ENCODE measurements around the gene KCNMA1. TPM values are rescaled to one million over a fixed set of nuclear protein-coding genes. Genes with fewer than 3 reads are reported as not detected.

The KCNMA1 gene
- total RNA-seq, 1 donor from 2014 or later, result 0.21 TPM

GRCh38 chr10:77034240-77034639 lies 603.4 kb downstream of the KCNMA1 start:
- Mint-ChIP-seq H3K27me3 (ENCODE audit: low read depth) (peaks cover 15% of the 10 kb centered on the region), H3K27ac (no peak overlapping the region), H3K4me1 (ENCODE audit: low read depth) (no peaks in the 10 kb centered on the region), H3K36me3 (ENCODE audit: low read depth) (no peaks in the 10 kb centered on the region), H3K4me3 (ENCODE audit: low read depth) (no peak overlapping the region), H3K9me3 (no peaks in the 10 kb centered on the region)
- intact Hi-C loops (cut with micrococcal nuclease), result no loop called here
- no peak for DNase-seq (ENCODE audit: low spot score)

DNA sequence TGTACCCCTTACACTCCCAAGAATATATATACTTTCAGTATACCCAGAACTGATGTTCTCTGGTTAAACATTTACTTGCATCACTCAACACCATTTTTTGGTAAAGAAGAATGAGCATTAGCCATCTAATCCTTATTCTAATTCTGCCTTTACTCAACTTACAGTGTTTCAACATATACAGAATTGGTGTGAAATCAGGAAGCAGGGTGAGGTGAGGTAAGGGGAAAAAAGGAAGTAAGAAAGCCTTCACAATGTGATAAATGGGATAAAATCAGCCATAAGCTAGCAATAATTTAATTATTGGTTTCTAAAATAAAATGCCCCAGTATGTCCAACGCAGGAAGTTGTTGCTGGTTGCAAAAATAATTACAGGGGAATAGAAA lies 605.4 kb downstream of the KCNMA1 start:
- Mint-ChIP-seq H3K4me3 (ENCODE audit: low read depth) (no peak overlapping the region), H3K36me3 (ENCODE audit: low read depth) (no peaks in the 10 kb centered on the region), H3K4me1 (ENCODE audit: low read depth) (no peaks in the 10 kb centered on the region), H3K27me3 (ENCODE audit: low read depth) (peaks cover 21% of the 10 kb centered on the region), H3K9me3 (no peaks in the 10 kb centered on the region), H3K27ac (no peak overlapping the region)
- intact Hi-C loops (cut with micrococcal nuclease), result no loop called here
- DNase-seq (ENCODE audit: low spot score), result no peak

GRCh38 chr10:77031531-77032187 lies 605.9 kb downstream of the KCNMA1 start:
- intact Hi-C loops (cut with micrococcal nuclease), result no loop called here
- H3K36me3 Mint-ChIP-seq (ENCODE audit: low read depth), result no peaks in the 10 kb centered on the region
- no peaks in the 10 kb centered on the region for H3K9me3 Mint-ChIP-seq
- no peak for DNase-seq (ENCODE audit: low spot score)
- H3K4me3 Mint-ChIP-seq (ENCODE audit: low read depth), result no peak overlapping the region
- H3K27me3 Mint-ChIP-seq (ENCODE audit: low read depth), result peaks cover 24% of the 10 kb centered on the region
- no peak overlapping the region for H3K27ac Mint-ChIP-seq
- H3K4me1 Mint-ChIP-seq (ENCODE audit: low read depth), result no peaks in the 10 kb centered on the region

- intact Hi-C loops (cut with micrococcal nuclease), result no loop called here
- H3K27ac Mint-ChIP-seq, result no peak overlapping the region
- DNase-seq (ENCODE audit: low spot score), result no peak
- H3K27me3 Mint-ChIP-seq (ENCODE audit: low read depth), result peaks cover 26% of the 10 kb centered on the region
- H3K9me3 Mint-ChIP-seq, result no peaks in the 10 kb centered on the region
- no peak overlapping the region for H3K4me3 Mint-ChIP-seq (ENCODE audit: low read depth)
- H3K4me1 Mint-ChIP-seq (ENCODE audit: low read depth), result no peaks in the 10 kb centered on the region
- H3K36me3 Mint-ChIP-seq (ENCODE audit: low read depth), result no peaks in the 10 kb centered on the region
Observed at GRCh38 chr10:77030974-77031373, 606.6 kb downstream of the KCNMA1 start.

- no peak overlapping the region for H3K4me3 Mint-ChIP-seq (ENCODE audit: low read depth)
- intact Hi-C loops (cut with micrococcal nuclease), result no loop called here
- no peak for DNase-seq (ENCODE audit: low spot score)
- no peaks in the 10 kb centered on the region for H3K9me3 Mint-ChIP-seq
- no peak overlapping the region for H3K27ac Mint-ChIP-seq
- H3K27me3 Mint-ChIP-seq (ENCODE audit: low read depth), result peaks cover 27% of the 10 kb centered on the region
- H3K4me1 Mint-ChIP-seq (ENCODE audit: low read depth), result no peaks in the 10 kb centered on the region
- no peaks in the 10 kb centered on the region for H3K36me3 Mint-ChIP-seq (ENCODE audit: low read depth)
Observed at GRCh38 chr10:77029777-77030717, 607.6 kb downstream of the KCNMA1 start.

DNA sequence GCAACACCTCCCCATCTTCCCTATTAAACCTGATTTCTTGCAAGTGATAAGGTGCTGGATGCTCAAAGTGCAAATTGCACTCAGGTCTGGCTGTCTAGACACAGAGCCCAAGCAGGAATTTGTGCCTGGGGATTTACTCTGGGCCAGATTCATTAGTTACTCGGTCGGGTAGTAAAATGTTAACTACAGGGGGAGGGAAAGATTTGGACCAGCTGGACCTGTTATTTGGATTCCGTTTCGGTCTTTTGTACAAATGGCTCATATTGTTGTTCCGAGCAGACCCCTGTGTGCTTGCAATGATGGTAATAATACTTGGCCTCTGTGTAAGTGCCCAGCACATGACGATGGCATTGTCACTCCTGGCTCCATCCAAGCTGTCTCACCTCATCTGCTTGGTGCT lies 609.6 kb downstream of the KCNMA1 start:
- no peak for DNase-seq (ENCODE audit: low spot score)
- Mint-ChIP-seq H3K36me3 (ENCODE audit: low read depth) (no peaks in the 10 kb centered on the region), H3K4me1 (ENCODE audit: low read depth) (no peaks in the 10 kb centered on the region), H3K27me3 (ENCODE audit: low read depth) (peaks cover 25% of the 10 kb centered on the region), H3K27ac (no peak overlapping the region), H3K9me3 (no peaks in the 10 kb centered on the region), H3K4me3 (ENCODE audit: low read depth) (no peak overlapping the region)
- intact Hi-C loops (cut with micrococcal nuclease), result no loop called here

GRCh38 chr10:77027576-77027975 lies 610.0 kb downstream of the KCNMA1 start:
- intact Hi-C loops (cut with micrococcal nuclease), result no loop called here
- no peaks in the 10 kb centered on the region for H3K4me1 Mint-ChIP-seq (ENCODE audit: low read depth)
- H3K4me3 Mint-ChIP-seq (ENCODE audit: low read depth), result no peak overlapping the region
- H3K9me3 Mint-ChIP-seq, result no peaks in the 10 kb centered on the region
- H3K27ac Mint-ChIP-seq, result no peak overlapping the region
- peaks cover 25% of the 10 kb centered on the region for H3K27me3 Mint-ChIP-seq (ENCODE audit: low read depth)
- no peaks in the 10 kb centered on the region for H3K36me3 Mint-ChIP-seq (ENCODE audit: low read depth)
- no peak for DNase-seq (ENCODE audit: low spot score)

- Mint-ChIP-seq H3K27ac (no peak overlapping the region), H3K9me3 (no peaks in the 10 kb centered on the region), H3K36me3 (ENCODE audit: low read depth) (no peaks in the 10 kb centered on the region), H3K27me3 (ENCODE audit: low read depth) (peaks cover 25% of the 10 kb centered on the region), H3K4me3 (ENCODE audit: low read depth) (no peak overlapping the region), H3K4me1 (ENCODE audit: low read depth) (no peaks in the 10 kb centered on the region)
- no peak for DNase-seq (ENCODE audit: low spot score)
- intact Hi-C loops (cut with micrococcal nuclease), result no loop called here
Observed at GRCh38 chr10:77027141-77027540, 610.5 kb downstream of the KCNMA1 start.

- intact Hi-C loops (cut with micrococcal nuclease), result no loop called here
- no peak overlapping the region for H3K4me3 Mint-ChIP-seq (ENCODE audit: low read depth)
- H3K36me3 Mint-ChIP-seq (ENCODE audit: low read depth), result no peaks in the 10 kb centered on the region
- no peaks in the 10 kb centered on the region for H3K9me3 Mint-ChIP-seq
- H3K27ac Mint-ChIP-seq, result no peak overlapping the region
- no peak for DNase-seq (ENCODE audit: low spot score)
- H3K27me3 Mint-ChIP-seq (ENCODE audit: low read depth), result peaks cover 24% of the 10 kb centered on the region
- no peaks in the 10 kb centered on the region for H3K4me1 Mint-ChIP-seq (ENCODE audit: low read depth)
Observed at GRCh38 chr10:77026148-77026547, 611.5 kb downstream of the KCNMA1 start.

DNA sequence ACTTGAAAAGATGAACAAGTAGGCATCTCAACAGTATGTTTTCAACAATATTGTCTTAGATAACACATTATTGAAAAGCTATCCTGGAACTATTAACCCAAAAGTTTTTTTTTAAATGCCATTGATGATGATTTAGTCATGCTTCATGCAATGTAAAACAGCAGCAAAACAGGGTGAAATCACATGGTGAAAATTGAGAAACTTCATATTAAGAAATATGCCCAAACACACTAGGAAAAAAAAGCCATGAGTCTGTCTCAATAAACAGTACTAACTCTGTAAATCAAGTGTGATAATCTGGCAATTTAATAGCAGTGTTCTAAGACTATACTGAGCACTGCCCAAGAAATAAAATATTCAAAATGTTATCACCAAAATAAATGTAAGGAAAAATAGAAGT lies 613.1 kb downstream of the KCNMA1 start:
- H3K27me3 Mint-ChIP-seq (ENCODE audit: low read depth), result peaks cover 21% of the 10 kb centered on the region
- intact Hi-C loops (cut with micrococcal nuclease), result no loop called here
- H3K4me3 Mint-ChIP-seq (ENCODE audit: low read depth), result no peak overlapping the region
- no peaks in the 10 kb centered on the region for H3K4me1 Mint-ChIP-seq (ENCODE audit: low read depth)
- H3K27ac Mint-ChIP-seq, result no peak overlapping the region
- no peaks in the 10 kb centered on the region for H3K36me3 Mint-ChIP-seq (ENCODE audit: low read depth)
- DNase-seq (ENCODE audit: low spot score), result no peak
- H3K9me3 Mint-ChIP-seq, result no peaks in the 10 kb centered on the region

DNA sequence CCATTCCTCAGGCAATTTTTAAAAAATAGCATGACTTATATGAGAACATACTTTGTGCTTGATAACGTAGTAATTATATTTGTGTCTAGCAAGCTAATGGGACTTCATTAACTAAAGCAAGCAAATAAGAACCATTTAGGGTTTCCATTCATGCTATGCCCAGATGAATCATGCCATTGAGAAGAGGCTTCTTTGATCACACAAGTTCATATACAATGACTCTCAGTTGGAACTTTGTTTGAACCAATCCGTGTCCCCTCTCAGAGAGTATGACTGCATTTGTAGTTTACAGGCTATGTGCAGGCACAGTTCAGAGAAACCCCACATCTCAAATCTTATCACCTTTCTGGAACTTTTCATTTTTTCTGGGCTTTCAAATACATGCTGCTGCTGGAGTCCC lies 614.2 kb downstream of the KCNMA1 start:
- Mint-ChIP-seq H3K27me3 (ENCODE audit: low read depth) (peaks cover 15% of the 10 kb centered on the region), H3K36me3 (ENCODE audit: low read depth) (no peaks in the 10 kb centered on the region), H3K4me3 (ENCODE audit: low read depth) (no peak overlapping the region), H3K27ac (no peak overlapping the region), H3K4me1 (ENCODE audit: low read depth) (no peaks in the 10 kb centered on the region), H3K9me3 (no peaks in the 10 kb centered on the region)
- intact Hi-C loops (cut with micrococcal nuclease), result no loop called here
- DNase-seq (ENCODE audit: low spot score), result no peak

DNA sequence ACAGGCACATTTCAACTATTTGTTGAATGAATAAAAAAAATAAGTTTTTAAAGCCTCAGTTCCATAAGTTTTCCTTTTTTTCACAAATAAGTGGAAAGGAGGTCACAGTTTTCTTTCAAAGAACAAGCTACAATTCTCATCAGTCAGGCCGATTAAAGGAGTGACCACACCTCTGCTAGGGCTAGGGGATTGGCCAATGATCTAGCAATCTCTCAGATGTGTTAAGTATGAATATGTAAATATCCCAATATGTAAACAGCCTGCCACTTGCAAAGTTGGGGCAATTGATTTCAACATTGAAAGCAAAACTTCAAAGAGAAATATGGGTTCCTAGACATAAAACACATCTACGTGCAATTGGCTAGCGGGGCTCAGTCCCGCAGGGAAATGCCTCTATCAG lies 614.9 kb downstream of the KCNMA1 start:
- H3K9me3 Mint-ChIP-seq, result no peaks in the 10 kb centered on the region
- no peaks in the 10 kb centered on the region for H3K36me3 Mint-ChIP-seq (ENCODE audit: low read depth)
- H3K27me3 Mint-ChIP-seq (ENCODE audit: low read depth), result peaks cover 13% of the 10 kb centered on the region
- no peaks in the 10 kb centered on the region for H3K4me1 Mint-ChIP-seq (ENCODE audit: low read depth)
- H3K4me3 Mint-ChIP-seq (ENCODE audit: low read depth), result no peak overlapping the region
- no peak overlapping the region for H3K27ac Mint-ChIP-seq
- DNase-seq (ENCODE audit: low spot score), result no peak
- intact Hi-C loops (cut with micrococcal nuclease), result no loop called here

DNA sequence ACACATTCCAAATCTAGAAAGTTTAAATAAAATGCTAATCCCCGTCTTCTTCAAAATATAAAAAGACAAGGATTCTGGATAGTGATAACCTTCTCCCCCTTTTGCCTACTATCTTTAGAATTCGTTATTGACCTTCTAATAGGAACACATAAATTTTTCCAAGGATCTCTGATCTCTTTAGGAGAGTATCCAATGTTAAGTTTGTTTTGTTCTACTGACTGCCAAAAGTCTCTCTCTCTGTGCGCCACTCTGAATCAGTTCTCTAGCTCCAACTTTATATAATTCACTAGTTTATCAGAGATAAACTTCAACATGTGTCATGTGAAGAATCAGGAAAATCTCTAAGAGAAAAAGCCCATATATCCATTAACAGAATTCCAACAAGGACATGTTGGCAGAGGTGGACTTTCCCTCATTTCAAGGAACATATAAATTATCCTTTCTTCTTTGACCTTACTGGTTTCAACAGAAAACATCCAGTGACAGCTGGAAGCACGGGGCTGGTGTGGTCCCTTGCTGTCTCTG lies 615.6 kb downstream of the KCNMA1 start:
- peaks cover 13% of the 10 kb centered on the region for H3K27me3 Mint-ChIP-seq (ENCODE audit: low read depth)
- no peak overlapping the region for H3K27ac Mint-ChIP-seq
- no peaks in the 10 kb centered on the region for H3K9me3 Mint-ChIP-seq
- H3K36me3 Mint-ChIP-seq (ENCODE audit: low read depth), result no peaks in the 10 kb centered on the region
- no peak for DNase-seq (ENCODE audit: low spot score)
- no peak overlapping the region for H3K4me3 Mint-ChIP-seq (ENCODE audit: low read depth)
- no peaks in the 10 kb centered on the region for H3K4me1 Mint-ChIP-seq (ENCODE audit: low read depth)
- intact Hi-C loops (cut with micrococcal nuclease), result no loop called here

Measured in activated T-helper 2 cell treated with anti-CD3 and anti-CD28 coated beads, Interferon-gamma antibody, Interleukin-2, Interleukin-4, amounts not matched to agents 10 μg/mL and 5 μg/mL and 100 μg/mL, durations not matched to agents 14 hours and 24 hours and 36 hours (primary cell).